NCI-H2029 (cell line): ENCODE results near the gene P2RY13.

Experiments
- DNase-seq: peaks from one replicate; lab custom pipeline; 2025; lab: John Stamatoyannopoulos, UW

The P2RY13 gene

GRCh38 chr3:151329363-151329762, at the start of gene P2RY13:
Gene P2RY13 (minus strand): TSS chr3:151329549. CDS start chr3:151329528, 21 bp downstream.
- DNase-seq: no peak

GRCh38 chr3:151377768-151378385, 48.5 kb upstream of the P2RY13 start:
- DNase-seq: no peak

- DNase-seq: no peak
Measured at GRCh38 chr3:151372063-151372820, 42.9 kb upstream of the P2RY13 start.

- no peak for DNase-seq
Measured at GRCh38 chr3:151371526-151371925, 42.2 kb upstream of the P2RY13 start.

- DNase-seq: no peak
Measured at GRCh38 chr3:151367448-151367847, 38.1 kb upstream of the P2RY13 start.

- no peak for DNase-seq
Measured at GRCh38 chr3:151366993-151367392, 37.6 kb upstream of the P2RY13 start.

- no peak for DNase-seq
Measured at GRCh38 chr3:151362751-151363174, 33.4 kb upstream of the P2RY13 start.

GRCh38 chr3:151357463-151357850, 28.1 kb upstream of the P2RY13 start:
- no peak for DNase-seq

- no peak for DNase-seq
Measured at GRCh38 chr3:151356794-151357462, 27.6 kb upstream of the P2RY13 start.

GRCh38 chr3:151351648-151352047, 22.3 kb upstream of the P2RY13 start:
- no peak for DNase-seq

- DNase-seq: no peak
Measured at GRCh38 chr3:151351219-151351618, 21.9 kb upstream of the P2RY13 start.

- no peak for DNase-seq
Measured at GRCh38 chr3:151350656-151351055, 21.3 kb upstream of the P2RY13 start.

- DNase-seq: no peak
Measured at GRCh38 chr3:151347432-151347831, 18.1 kb upstream of the P2RY13 start.

GRCh38 chr3:151346292-151346691, 16.9 kb upstream of the P2RY13 start:
- no peak for DNase-seq

- DNase-seq: no peak
Measured at GRCh38 chr3:151345859-151346258, 16.5 kb upstream of the P2RY13 start.

- DNase-seq: no peak
Measured at GRCh38 chr3:151331696-151332095, 2.3 kb upstream of the P2RY13 start.

- no peak for DNase-seq
Measured at GRCh38 chr3:151330899-151331298, 1.6 kb upstream of the P2RY13 start.

GRCh38 chr3:151330379-151330778, 1.0 kb upstream of the P2RY13 start:
- DNase-seq: no peak

GRCh38 chr3:151328298-151328995, 902 bp downstream of the P2RY13 start:
- no peak for DNase-seq

GRCh38 chr3:151327571-151328198, 1.7 kb downstream of the P2RY13 start:
- DNase-seq: no peak

- no peak for DNase-seq
Measured at GRCh38 chr3:151322511-151322910, 6.8 kb downstream of the P2RY13 start.

GRCh38 chr3:151321526-151321925, 7.8 kb downstream of the P2RY13 start:
- DNase-seq: no peak
